ENCODE data around the gene TFAP2B. TPM values are rescaled to one million over a fixed set of nuclear protein-coding genes. Genes with fewer than 3 reads are reported as not detected.

TFAP2B gene
- total RNA-seq, 1 experiment from 2014 or later = not detected

DNA sequence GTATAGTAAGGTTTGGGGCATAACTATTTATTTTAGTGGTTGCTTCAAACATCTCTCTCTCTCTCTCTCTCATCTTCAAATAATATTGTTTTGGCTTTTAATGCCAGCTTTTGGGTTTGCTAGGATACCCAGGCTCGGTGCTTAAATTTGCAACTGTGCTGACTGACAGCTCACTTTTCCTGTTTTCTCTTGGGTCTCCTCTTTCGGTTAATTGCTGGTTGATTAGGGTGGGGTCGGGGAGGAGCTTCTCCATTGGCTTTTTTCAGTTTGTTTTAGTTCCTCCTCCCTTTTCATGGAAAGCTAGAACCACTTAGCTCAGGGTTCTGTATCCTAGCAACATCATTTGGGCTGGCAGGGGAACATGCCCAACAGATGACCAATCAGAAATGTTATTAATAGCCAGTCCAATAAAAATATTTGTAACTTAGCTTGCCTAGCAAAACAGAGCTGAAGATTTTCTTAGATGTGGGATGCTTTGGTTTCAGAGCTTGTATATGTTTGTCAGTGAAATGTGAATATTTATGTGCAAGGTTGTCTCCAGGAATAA, 11.3 kb downstream of the TFAP2B start:
- H3K27me3 ChIP-seq (ENCODE audit: insufficient read depth, low read length) = peaks cover 83% of the 10 kb centered on the region

More for the DNA sequence above, 11.3 kb downstream of the TFAP2B start:
- no peaks in the 10 kb centered on the region for H3K79me1 ChIP-seq (ENCODE audit: insufficient read depth, low read depth, low read length, poor library complexity, severe bottlenecking)
- no CpG with 5 or more reads among the region's 3 CpGs for WGBS (ENCODE audit: extremely low coverage, insufficient read length, low lambda C conversion rate)
- no peak overlapping the region for H4K91ac ChIP-seq (ENCODE audit: insufficient read length, low read depth, low read length)
- H3T11ph ChIP-seq (ENCODE audit: low read length) = no peak overlapping the region
- H3K4me1 Mint-ChIP-seq = peaks cover 19 to 42% of the 10 kb centered on the region in 2 experiments
- peaks cover 0 to 3% of the 10 kb centered on the region in 2 experiments; a peak in 1 of 5 replicates for H3K9me3 Mint-ChIP-seq
- DNase-seq = no peak
- no peak overlapping the region for H3K23ac ChIP-seq (ENCODE audit: insufficient read length, low read depth, low read length)
- no peaks in the 10 kb centered on the region for H4K20me1 ChIP-seq (ENCODE audit: control insufficient read depth, insufficient read depth, insufficient read length)
- H3K27ac ChIP-seq (ENCODE audit: insufficient read length, low read depth, low read length) = no peak overlapping the region
- no peak overlapping the region for H2AK5ac ChIP-seq (ENCODE audit: insufficient read length, low read length)
- H2BK5ac ChIP-seq (ENCODE audit: insufficient read length, low read length) = no peak overlapping the region
- no peak overlapping the region for H3K4me2 ChIP-seq (ENCODE audit: insufficient read depth, insufficient read length, low read length)
- H3K36me3 Mint-ChIP-seq (ENCODE audit: insufficient read depth in 1 of 3, low read depth in 3 of 3) = no peaks in the 10 kb centered on the region; a peak in 1 of 7 replicates
- peaks cover 2% of the 10 kb centered on the region; the same call in 1 of the 2 replicates for H3K4me1 ChIP-seq (ENCODE audit: insufficient read depth, low read length)
- no peaks in the 10 kb centered on the region for H3K9me3 ChIP-seq (ENCODE audit: control insufficient read depth, low read depth, low read length)
- no peak overlapping the region for H2BK20ac ChIP-seq (ENCODE audit: low read depth, low read length, poor library complexity, severe bottlenecking)
- H3K27ac Mint-ChIP-seq = no peak overlapping the region
- H3K27me3 Mint-ChIP-seq (ENCODE audit: low read depth) = peaks cover 100% of the 10 kb centered on the region
- no peak overlapping the region for H4K8ac ChIP-seq (replicated peaks; ENCODE audit: insufficient read length, low read depth, low read length)
- H3K9ac ChIP-seq (ENCODE audit: extremely low read depth, insufficient read length, low read length) = no peak overlapping the region
- no peaks in the 10 kb centered on the region for H3K23me2 ChIP-seq (ENCODE audit: insufficient read length, low read depth, low read length, poor library complexity, severe bottlenecking)
- no peak overlapping the region for H2BK12ac ChIP-seq (ENCODE audit: insufficient read length, low read depth, low read length)
- no peak overlapping the region for H3K18ac ChIP-seq (ENCODE audit: insufficient read length, low read depth, low read length)
- H3K4me3 Mint-ChIP-seq = no peak overlapping the region
- H3K56ac ChIP-seq (ENCODE audit: insufficient read length, low read depth, low read length) = no peak overlapping the region
- H3K14ac ChIP-seq (ENCODE audit: insufficient read depth, low read length) = no peak overlapping the region
- H4K5ac ChIP-seq (ENCODE audit: insufficient read length, low read depth, low read length) = no peak overlapping the region
- no peak overlapping the region for H2AFZ ChIP-seq (ENCODE audit: low read length)
- H2BK15ac ChIP-seq (ENCODE audit: low read depth, low read length) = no peak overlapping the region
- no peak overlapping the region for H3K4ac ChIP-seq (ENCODE audit: low read depth, low read length)
- TF ChIP-seq, protein P1, sequence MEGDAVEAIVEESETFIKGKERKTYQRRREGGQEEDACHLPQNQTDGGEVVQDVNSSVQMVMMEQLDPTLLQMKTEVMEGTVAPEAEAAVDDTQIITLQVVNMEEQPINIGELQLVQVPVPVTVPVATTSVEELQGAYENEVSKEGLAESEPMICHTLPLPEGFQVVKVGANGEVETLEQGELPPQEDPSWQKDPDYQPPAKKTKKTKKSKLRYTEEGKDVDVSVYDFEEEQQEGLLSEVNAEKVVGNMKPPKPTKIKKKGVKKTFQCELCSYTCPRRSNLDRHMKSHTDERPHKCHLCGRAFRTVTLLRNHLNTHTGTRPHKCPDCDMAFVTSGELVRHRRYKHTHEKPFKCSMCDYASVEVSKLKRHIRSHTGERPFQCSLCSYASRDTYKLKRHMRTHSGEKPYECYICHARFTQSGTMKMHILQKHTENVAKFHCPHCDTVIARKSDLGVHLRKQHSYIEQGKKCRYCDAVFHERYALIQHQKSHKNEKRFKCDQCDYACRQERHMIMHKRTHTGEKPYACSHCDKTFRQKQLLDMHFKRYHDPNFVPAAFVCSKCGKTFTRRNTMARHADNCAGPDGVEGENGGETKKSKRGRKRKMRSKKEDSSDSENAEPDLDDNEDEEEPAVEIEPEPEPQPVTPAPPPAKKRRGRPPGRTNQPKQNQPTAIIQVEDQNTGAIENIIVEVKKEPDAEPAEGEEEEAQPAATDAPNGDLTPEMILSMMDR (conservative IDR thresholded peaks at IDR 0.05) = no peak
- no peak overlapping the region for H2BK120ac ChIP-seq (ENCODE audit: low read depth, low read length, poor library complexity, severe bottlenecking)
- no peaks in the 10 kb centered on the region for H3K79me2 ChIP-seq (ENCODE audit: insufficient read depth, low read length)

Data from H9 (cell line).